CD4-positive, alpha-beta T cell treated with Interleukin-15 for 1 hour (primary cell): Measurements from ENCODE around the gene OR2W3.
A peak's percentile ranks its signal among the peaks of the same experiment; 100 is the strongest.

Experiments
- DNase-seq: peaks from one replicate; pipeline ENCODE4 v3.0.0-alpha.2; 2020

The OR2W3 gene

DNA sequence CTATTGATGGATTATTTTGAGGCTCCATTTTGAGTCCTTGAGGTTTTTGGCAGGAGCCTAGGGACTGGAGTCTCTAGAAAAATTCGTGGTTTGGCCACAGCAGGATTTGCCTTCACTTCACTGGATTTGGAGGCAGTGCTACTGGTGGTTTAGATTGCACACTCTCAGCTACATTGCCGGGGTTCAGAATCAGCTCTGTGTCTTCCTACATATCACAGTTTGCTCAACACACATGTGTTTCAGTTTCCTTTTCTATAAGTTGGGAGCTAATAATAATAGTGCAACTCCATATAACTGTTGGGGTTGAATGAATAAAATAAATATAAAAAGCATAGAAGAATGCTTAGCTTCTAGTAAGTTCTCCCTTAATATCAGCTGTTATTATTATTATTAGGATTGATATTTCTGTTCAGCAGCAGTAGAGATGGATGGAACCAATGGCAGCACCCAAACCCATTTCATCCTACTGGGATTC lies at the start of gene OR2W3:
Gene OR2W3 (plus strand): TSS at position 425 of the 475 bp plus-strand sequence. CDS start 0 bp downstream, at position 425.
- DNase-seq = no peak

DNA sequence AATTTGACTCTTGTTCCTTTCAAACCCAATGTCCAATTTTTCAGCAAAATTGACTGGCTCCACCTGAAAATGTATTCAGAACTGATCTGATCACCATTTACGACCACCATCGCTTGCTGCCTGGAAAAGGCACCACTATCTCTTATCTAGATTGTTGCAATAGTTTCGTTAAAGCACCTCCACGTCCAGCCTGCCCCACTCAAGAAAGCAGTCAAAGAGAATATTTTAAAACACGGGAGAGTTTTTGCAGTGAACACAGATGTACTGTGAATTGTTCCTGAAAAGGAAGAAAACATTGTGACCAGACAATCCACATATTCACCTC lies 49.7 kb upstream of the OR2W3 start:
- no peak for DNase-seq

DNA sequence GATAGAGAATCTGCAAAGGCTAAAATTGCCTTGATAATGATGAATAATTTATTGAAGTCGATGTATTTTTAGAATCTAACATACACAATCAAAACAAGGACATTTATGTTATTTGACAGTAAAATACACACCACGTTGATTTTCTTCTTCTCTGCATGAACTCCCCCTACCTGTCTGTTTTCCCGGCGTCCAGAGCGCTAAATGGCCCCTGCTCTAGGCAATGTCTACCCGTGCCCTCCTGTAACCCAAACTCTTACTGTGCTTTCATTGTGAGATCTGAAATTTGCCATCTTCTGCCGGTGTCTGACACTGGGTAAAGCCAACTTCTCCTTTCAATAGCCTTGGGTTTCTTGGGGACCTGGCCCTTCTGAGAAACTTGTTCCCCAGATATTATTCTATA lies 47.0 kb upstream of the OR2W3 start:
- no peak for DNase-seq

DNA sequence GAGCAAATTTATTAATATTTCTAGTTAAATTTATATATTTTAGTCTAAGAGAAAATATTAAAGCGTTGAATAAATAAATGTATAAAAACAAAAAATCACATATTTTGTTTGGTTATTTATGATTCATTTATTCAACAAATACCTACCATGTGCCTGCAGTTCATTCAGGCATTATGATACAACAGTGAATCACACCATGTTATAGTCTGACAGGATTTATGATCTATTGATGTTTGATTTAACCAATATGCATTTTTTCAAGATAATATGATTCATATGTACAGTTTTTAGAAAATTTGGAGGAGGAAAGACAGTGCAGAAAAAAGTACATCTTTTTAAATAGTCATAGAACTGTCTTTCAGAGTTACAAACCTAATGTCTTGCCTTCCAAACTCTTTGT lies 45.8 kb upstream of the OR2W3 start:
- no peak for DNase-seq

DNA sequence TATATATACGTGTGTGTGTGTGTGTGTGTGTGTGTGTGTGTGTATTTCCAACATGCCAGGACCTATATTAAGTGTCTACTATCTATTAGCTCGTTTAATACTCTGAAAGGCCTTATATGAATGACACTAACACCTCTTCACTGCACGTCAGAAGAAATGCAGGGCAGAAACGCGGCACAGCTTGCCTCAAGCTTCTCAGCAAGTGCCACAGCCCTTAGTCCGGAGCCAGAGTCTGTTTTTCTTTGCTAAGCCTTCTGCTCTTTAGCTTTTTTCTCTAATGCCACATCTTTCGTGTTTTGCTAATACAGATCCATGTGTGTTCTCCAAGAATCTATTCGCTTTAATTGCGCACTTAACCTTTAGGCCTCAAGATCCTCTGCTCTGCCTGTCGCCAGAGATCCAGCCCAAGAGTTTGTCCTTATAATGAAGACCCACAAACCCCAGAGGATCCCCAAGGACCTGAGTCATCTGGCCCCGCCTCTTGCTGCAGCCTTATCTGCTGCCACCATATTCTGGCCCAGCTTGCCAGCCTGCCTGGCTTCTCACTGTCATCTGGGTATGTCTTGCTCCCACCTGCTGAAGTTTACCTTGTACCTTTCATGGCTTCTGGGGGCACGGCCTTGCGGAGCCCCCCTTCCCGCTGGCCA lies 40.4 kb upstream of the OR2W3 start:
- DNase-seq = no peak

DNA sequence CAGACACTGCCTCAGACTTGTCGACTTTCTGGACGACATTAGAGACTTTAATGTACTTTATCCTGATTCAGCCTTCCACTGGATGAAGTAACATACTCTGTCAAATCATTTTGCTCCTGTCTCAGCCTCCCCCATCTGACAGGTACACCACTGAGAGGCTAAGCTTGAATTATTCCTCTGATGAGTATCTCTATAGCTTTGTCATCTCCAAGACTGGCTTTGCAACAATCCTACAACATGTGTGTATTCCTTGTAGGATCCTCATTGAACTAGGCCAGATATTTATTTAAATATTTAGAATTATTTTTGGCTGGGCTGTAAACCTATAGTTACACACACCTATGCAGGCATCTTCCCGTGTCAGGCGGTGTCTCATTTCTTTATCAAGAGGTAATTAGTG lies 39.5 kb upstream of the OR2W3 start:
- no peak for DNase-seq

DNA sequence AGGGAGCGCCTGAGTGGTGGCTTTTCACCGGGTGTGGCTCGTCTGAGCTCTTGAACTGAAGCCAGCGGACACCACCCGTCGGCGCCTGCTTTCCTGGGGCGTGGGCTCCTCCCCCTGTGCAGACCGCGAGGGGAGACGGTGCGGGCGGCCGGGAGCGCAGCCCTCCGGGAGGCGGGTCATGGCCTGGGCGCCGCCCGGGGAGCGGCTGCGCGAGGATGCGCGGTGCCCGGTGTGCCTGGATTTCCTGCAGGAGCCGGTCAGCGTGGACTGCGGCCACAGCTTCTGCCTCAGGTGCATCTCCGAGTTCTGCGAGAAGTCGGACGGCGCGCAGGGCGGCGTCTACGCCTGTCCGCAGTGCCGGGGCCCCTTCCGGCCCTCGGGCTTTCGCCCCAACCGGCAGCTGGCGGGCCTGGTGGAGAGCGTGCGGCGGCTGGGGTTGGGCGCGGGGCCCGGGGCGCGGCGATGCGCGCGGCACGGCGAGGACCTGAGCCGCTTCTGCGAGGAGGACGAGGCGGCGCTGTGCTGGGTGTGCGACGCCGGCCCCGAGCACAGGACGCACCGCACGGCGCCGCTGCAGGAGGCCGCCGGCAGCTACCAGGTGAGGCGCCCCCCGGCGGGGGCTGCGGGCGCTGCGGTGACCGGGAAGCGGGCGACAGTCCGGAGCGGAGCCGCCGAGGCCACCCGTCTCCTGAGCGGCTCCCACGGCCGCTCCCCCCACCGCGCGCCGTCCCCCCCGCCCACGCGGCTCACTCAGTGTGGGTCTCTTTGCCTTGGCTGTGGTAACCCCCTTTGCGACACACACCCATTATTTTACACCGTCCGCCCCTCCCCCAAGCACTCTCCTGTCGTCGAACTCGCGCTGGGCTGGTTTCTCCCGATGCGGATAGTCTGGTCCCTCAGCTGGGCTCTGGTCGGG lies 38.1 kb upstream of the OR2W3 start, which contains the start of gene TRIM58:
Gene TRIM58 (plus strand): TSS at position 119 of the 916 bp plus-strand sequence. CDS start 60 bp downstream, at position 179.
- DNase-seq = peak; percentile 29

DNA sequence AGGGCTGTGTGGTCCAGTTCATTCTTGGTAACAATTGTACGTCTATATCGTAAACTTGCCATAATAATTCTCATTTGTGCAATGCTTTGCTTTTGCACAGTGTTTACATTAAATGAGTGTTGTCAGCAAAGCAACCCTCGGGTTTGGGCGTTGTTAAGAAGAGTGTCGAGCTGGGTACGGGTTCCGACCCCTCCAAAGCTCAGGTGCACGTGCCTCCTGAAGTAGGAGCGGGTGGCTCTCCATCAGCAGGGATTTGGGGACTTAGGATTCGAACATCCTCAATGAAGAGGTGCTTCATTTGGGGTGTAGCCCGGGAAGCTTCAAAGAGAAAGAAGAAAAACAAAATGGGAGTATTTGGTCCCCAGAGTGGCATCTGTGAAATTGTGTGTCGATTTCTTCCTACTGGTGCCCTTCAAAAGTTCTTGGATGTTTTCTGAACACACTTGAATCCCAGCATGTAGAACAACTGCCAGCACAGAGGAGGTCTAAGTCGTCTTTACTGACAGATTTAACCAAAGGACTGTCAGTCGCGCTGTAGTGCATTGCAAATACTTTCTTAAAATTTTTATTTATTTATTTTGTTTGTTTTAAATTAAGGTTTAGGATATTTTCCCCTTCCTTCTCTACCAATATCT lies 37.3 kb upstream of the OR2W3 start:
- DNase-seq = no peak

DNA sequence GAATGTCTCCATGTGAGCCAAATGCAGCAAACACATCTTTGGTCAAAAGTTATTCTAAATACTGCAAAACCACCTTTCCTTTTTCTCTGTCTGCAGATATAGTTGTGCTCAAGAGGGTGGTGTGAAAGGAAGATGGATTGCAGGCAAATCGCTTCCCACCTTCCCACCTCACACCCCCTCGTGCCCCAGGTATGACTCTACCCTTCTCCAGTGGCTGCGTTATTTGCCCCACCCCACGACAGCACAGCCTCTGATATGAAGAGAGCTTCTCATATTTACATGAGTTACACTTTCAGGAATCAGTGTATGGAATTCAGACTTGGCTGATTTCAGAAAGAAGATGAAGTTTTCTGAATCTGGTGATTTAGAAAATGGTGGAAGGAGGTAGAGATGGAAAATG lies 32.6 kb upstream of the OR2W3 start:
- DNase-seq = no peak

DNA sequence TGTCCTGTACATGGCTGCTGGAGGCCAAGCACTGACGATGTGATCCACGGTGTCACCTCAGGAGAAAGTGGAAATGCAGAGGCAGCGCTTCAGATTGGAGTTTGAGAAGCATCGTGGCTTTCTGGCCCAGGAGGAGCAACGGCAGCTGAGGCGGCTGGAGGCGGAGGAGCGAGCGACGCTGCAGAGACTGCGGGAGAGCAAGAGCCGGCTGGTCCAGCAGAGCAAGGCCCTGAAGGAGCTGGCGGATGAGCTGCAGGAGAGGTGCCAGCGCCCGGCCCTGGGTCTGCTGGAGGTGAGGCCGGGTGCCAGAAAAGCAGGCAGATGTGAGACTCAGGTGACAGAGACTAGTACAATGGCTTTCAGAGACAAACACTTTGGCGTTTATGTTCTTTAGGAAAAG lies 30.7 kb upstream of the OR2W3 start:
- DNase-seq = no peak

DNA sequence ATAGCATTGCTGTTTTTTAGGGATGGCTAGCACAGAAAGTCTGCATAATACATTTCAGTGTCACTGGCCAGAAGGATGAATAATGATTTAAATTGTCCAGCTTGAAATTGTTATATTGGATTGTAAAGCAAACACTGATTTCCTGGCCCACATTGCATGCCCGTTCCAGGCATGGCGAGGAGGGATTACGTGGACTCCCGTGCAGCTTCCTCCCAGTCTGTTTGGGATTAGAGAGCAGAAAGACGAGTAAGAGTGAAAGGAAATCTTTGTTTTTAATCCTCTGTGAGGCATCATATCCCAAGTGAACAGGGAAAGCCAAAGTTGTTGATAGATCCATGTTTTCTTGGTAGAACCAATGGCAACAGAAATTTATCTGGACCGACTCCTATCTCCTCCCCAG lies 30.0 kb upstream of the OR2W3 start:
- no peak for DNase-seq

DNA sequence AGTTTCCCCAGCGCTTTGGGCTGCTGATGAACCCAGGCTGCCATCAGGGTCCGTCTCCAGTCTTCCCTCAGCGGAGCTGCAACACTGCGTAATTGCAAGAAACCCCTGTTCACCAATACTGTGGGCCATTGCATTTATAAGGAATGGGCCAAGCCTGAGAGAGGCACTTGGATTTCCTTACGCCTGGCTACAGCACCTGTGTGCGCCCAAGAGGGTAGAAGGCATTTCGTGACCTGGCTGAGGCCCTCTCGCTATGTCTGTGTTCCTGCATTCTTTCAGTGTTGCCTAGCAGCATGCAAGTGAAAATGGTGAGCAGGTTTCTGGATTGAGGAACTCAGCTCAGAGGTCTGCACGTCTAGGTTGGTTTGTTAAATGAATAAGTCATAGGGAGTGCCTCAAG lies 12.0 kb upstream of the OR2W3 start:
- DNase-seq = no peak

DNA sequence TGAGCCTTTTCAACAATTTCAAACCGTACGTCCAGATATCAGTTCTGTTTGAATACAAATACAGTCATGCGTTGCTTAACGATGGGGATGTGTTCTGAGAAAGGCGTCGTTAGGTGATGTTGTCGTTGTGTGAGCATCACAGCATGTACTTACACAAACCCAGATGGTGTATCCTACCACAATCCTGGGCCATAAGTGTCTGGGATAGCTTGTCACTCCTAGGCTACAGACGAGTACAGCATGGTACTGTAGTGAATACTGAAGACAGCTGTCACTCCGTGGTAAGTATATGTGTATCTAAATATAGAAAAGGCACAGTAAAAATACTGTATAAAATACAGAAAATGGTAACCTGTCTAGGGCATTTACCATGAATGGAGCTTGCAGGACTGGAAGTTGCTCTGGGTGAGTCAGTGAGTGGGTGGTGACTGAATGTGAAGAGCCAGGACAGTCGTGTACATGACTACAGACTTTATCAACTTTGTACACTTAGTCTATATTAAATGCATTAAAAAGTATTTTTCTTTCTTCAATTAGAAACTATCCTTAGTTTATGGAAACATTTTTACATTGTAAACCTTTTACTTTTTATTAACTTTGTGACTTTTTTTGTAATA lies 10.5 kb upstream of the OR2W3 start:
- DNase-seq = no peak

DNA sequence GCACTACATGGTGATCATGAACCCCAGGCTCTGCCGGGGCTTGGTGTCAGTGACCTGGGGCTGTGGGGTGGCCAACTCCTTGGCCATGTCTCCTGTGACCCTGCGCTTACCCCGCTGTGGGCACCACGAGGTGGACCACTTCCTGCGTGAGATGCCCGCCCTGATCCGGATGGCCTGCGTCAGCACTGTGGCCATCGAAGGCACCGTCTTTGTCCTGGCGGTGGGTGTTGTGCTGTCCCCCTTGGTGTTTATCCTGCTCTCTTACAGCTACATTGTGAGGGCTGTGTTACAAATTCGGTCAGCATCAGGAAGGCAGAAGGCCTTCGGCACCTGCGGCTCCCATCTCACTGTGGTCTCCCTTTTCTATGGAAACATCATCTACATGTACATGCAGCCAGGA lies 589 bp downstream of the OR2W3 start:
- DNase-seq = no peak

DNA sequence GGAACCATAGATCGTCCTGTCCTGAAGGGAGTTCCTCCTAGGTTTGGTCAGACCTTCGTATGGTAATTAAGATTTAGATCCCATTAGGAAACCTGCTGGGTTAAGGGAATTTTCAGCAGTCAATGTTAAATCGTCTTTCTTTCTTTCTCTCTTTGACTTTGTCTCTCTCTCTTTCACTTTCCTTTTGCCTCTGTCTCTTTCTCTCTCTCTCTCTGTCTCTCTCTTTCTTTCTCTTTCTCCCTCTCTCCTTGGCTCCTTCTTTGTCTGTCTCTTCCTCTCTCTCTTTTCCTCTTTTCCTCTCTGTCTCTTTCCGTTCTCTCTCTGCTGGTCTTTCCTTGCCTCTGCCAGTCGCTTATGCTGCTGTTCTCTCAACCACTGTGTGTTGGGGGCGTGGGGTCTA lies 8.7 kb downstream of the OR2W3 start:
- no peak for DNase-seq

DNA sequence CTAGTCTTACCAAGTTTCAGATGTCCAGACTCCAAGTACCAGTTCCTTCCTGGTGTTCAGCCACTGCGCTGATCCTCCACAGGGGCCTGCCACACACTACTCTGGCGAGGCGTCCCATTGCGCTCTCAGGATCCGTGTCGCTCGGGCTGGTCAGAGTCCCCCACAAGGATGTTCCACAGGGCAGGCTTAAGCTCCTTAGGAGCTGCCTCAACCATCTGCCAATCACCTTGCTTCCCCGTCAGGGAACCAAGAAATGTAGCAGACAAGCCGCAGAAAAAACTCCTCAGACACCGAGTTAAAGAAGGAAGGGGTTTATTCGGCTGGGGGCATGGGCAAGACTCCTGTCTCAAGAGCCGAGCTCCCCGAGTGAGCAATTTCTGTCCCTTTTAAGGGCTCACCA lies 9.8 kb downstream of the OR2W3 start:
- no peak for DNase-seq

DNA sequence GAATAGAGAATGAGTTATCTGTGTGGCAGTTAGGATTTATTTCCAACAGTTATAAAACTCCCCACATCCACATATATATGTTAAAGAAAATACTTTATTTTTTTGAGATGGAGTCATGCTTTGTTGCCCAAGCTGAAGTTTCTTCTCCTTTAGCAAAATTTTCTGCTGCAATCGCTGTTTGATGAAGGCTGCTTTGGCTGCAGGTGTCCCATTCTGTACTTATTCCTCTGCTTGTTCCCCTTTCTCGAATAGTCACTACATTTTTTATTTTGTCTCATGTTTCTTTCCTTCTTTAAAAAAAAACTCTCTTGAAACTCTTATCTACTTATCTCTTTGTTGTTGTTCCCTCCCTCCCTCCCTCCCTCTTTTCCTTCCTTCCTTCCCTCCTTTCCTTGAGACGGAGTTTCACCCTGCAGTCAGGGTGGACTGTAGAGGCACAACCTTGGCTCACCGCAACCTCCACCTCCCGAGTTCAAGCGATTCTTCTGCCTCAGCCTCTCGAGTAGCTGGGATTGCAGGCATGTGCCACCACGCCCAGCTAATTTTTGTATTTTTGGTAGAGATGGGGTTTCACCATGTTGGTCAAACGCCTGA lies 10.6 kb downstream of the OR2W3 start:
- no peak for DNase-seq

DNA sequence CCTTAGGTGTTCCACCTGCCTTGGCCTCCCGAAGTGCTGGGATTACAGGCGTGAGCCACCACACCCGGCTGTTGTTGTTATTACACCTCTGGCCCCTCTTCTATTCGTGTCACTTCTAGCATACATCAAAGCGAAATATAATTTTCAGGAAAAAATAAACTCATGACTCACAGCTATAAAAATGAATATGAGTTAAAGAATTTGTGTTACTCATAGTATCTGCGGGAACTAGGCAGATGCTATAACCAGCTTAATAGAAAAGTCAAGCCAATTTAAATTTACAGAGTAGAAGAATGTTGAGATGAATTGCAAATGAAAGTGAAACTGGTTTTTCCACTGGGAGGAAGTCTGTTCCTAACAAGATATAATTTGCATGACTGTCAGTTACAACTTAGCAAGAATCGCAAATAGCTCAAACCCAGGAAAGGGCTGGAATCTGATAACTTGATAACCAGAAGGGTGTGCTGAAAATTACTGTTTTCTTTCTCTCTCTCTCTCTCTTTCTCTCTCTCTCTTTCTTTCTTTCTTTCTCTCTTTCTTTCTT lies 11.2 kb downstream of the OR2W3 start:
- no peak for DNase-seq

DNA sequence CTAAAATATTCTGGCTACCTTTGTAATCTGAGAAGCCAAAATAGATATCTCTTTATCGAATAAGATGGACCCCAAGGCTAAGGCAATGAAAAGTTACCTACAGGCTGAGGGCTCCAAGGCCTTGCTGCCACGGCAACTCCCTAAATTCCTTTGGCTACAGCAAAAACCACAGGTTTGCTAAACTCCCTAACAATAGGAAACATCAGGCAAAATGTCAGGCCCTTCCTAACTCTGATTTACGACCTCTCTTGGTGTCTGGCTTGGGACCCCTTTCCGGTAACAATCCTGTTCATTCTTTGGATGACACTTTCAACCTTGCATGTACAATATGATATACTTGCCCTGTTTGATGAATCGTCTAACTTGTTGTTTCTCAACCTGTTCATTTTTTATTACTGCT lies 13.4 kb downstream of the OR2W3 start:
- DNase-seq = no peak

DNA sequence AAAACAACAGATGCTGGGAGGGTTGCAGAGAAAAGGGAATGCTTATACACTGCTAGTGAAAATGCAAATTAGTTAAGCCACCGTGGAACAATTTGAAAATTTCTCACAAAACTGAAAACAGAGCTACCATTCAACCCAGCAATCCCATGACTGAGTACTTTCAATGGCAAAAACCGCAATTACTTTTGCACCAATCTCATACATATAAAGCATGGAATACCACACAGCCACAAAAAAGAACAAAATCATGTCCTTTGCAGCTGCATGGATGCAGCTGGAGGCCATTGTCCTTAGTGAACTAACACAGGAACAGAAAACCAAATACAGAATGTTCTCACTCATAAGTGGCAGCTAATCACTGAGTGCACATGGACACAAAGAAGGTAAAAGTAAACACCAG lies 18.4 kb downstream of the OR2W3 start:
- DNase-seq = no peak

DNA sequence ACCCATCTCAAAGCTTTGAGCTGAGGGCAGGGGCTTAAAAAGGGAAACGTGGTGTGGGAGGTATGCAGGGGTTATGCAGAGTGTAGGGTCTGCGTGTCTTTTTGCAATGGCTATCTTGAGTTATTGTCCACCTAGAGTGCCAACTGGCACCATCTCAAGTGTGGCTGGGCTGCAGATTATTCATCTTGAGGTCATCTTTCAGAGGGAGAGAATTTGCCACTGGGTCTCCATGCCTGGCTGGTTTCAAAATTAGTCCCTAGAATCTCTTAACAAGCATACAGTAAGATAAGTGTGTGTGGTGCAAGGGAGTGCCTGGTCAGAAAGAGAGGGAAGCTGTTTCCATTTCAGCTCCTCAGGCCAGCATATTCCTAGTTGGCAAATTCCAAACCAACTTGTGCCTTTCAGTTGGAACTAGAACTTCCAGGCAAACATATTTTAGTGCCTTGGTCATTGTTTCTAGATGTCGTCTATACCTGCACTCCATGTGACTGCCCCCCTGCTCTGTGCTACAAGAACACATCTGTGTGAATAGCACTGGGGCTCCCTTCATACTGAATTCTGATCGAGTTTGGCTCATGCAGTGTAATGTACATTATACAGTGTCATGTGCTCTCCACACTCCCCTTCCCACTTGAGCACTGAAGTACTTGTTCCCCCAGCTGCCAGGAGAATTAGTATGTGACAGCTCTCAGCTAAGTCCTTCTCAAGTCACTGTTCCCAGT lies 19.7 kb downstream of the OR2W3 start:
- DNase-seq = no peak

DNA sequence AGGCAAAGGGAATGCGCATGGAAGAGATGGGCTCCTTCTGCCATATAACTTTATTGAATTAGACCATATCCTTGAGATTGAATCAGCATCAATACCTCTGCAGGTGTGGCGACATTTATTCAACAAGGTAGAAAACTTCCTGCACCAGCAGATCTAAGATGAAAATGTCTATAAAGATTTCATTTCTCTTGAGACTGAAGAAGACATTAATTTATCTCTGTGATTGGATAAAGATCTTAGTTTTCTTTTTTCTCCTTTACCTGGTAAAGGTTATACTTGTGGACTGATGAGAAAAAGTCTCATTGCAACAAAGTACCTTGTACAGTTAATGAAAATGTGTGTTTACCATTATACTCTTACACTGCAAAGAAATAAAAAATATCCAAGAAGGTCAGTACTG lies 24.6 kb downstream of the OR2W3 start, which contains the start of gene OR2T8:
Gene OR2T8 (plus strand): TSS at position 301 of the 400 bp plus-strand sequence. CDS start 766 bp downstream, outside the sequence.
- no peak for DNase-seq
